Amniotic epithelial cell (primary cell): ENCODE measurements around the gene OR5K2.

Experiments
- DNase-seq: peaks from one replicate; pipeline ENCODE4 v3.0.0-alpha.2; 2010; ENCODE audit warnings: low read depth

Gene OR5K2

DNA sequence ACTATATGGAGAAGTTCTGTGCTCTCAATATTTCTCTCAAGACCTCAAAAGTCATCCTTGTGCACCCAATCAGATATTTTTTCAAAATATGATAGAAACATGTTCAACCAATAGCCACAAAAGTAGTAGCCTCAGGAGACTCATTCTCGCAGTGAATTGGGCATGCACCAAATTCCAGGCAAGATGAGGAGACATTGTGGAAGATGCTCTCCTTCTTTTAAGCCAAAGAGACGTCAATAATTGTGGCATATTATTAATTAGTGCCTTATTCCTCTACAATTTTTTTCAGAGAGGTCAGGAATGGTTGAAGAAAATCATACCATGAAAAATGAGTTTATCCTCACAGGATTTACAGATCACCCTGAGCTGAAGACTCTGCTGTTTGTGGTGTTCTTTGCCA lies at the start of gene OR5K2:
Gene OR5K2, plus strand, starts transcription at position 301 of the 400 bp plus-strand sequence. Its CDS starts 0 bp downstream, at position 301.
- DNase-seq = no peak

DNA sequence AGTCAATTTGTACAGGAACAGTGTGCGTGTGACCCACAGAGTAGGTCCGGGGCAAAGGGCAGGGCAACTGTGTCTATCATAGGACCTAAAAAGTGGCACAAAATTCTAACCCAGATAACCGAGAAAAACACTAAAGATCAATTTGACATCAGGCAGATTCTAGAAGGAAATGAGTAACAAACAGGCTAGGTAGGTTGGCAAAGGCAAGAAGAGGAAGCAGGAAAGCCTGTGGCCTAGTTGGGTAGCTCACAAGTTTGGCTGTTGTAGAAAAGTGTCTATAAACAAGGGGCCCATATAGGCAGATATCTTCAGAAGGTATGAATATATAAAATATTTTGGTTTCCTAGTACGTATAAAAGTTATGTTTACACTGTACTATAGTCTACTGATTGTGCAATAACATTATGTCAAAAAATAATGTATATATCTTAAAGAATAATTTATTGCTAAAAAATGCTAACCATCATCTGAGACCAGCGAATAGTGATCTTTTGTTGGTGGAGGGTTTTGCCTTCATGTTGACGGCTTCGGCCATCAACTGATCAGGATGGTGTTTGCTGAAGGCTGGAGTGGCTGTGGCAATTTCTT lies 47.8 kb upstream of the OR5K2 start:
- DNase-seq = no peak

DNA sequence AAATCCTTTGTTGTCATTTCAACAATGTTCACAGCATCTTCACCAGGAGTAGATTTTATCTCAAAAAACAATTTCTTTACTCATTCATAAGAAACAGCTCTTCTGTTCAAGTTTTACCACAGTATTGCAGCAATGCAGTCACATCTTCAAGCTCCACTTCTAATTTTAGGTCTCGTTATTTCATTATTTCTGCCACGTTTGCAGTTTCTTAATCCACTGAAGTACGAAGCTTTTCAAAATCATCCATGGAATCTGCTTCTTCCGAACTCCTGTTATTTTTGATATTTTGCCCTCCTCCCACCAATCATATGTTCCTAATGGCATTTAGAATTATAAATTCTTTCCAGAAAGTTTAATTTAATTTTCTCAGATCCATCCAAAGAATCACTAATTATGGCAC lies 47.1 kb upstream of the OR5K2 start:
- DNase-seq = no peak

DNA sequence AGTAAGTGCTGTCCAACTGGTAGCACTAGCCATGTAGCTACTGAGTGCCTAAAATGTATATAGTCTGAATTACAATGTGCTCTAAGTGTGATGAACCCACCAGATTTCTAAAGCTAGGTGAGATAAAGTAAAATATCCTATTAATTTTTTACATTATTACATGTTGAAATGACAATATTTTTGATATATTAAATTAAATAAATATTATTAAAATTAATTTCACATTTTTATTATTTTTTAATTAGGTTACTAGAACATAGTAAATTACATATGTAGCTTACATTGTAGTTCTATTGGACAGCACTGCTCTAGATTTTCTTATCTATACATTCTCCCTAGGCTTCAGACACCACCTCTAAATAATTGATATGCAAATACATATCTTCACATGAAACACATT lies 43.7 kb upstream of the OR5K2 start:
- DNase-seq = no peak

DNA sequence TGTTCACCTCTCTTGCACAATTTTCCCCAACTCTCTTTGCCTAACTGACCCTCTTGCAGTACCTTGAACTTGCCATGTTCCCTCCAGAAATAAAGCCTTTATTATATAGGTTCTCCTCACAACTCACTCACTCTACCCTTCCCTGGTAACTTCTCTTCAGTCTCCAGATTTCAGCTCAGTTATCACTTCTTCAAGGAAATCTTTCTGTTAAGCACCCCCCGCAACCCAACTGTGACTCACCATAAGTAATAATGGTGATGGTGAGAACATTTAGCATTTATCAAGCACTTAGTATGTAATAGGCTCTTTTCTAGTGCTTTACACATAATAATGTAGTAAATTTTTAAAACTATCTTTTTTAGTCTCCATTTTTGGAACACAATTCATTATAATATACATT lies 42.6 kb upstream of the OR5K2 start:
- DNase-seq = peak; percentile 34

DNA sequence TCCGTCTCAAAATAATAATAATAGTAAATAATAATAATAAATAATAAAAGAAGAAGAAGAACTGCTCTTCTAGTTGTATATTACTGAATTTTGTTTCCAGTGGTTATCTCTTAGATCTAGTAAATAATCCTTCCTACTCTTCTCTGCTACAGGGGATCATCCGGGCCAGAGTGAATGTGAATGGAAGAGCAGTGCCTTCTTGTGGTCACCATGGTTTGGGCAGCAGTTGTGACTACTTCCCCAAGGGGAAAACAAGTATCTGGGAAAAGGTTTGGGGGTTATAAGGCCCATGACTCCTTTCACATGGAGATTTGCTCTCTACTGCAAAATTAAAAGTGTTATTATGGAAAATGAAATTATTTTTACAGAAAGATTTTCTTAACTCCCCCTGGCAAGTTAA lies 39.9 kb upstream of the OR5K2 start:
- no peak for DNase-seq

DNA sequence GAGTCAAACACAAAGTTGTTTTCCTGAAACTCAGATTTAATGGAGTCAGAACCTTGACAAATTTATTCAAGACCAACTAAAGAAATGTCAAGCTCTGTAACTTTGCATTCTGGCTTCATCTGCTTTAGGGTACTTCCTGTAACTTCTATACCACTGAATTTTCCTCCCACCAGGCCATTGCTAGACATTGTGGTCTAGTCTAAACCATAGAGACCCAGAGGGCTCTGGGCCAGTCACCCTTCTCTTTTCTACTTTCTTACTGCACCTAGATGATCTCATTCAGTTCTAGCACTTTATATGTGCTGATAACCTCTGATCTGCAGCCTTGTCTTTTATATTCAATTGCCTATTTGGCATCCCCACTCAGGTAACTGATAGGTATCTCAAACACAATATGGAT lies 37.3 kb upstream of the OR5K2 start:
- DNase-seq = no peak

DNA sequence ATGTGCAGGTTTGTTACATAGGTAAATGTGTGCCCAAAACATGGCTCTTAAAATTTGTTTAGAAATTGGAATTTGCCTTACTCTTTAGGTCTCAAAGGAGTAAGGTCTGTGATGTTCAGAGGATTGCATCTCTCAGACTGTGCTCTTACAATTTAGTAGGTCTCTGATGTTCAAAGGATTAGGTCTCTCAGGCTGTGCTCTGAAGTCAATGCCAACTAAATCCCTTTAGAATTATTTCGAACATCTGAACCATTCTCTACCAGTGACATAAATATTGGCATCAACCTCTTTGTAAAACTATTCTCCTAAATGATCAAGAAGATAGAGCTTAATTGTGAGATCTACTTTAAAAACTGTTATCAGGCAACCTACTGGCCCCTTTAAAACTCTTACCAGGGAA lies 34.6 kb upstream of the OR5K2 start, which contains the start of gene OR5K1:
Gene OR5K1, plus strand, starts transcription at position 301 of the 400 bp plus-strand sequence. CDS start 6,376 bp downstream, outside the sequence.
- DNase-seq = no peak

DNA sequence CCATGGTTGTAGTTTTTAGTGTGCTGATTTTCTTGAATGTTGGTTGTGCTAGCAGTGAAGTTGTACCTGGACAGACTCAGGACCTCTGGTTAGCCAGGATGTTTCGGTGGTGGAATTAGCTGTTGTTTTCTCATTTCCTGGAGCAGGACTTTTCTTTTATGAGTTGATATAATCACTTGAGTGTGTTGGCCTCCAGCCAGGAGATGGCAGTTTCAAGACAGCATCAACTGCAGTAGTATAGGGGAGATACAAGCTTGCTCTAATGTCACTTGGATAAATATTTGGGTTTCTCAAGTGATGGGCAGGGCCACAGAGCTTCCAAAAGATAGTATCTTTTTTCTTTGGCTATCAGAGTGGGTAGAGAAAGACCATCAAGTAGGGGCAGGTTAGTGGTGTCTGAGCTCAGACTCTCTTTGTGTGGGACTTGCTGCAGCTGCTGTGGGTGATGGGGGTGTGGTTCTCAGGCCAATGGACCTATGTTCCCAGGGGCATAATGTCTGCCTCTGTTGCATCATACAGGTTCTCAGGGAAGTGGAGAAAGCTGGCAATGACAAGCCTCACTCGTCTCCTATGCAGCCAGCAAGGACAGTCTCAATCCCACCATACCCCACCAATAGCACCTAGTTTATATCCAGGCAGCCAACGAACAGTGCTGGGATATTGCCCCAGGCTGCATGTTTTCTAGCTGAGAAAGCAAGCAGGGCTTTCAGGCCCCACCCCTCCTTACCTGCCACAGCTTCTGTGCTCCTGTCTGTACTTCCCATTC lies 14.6 kb upstream of the OR5K2 start:
- DNase-seq = no peak

DNA sequence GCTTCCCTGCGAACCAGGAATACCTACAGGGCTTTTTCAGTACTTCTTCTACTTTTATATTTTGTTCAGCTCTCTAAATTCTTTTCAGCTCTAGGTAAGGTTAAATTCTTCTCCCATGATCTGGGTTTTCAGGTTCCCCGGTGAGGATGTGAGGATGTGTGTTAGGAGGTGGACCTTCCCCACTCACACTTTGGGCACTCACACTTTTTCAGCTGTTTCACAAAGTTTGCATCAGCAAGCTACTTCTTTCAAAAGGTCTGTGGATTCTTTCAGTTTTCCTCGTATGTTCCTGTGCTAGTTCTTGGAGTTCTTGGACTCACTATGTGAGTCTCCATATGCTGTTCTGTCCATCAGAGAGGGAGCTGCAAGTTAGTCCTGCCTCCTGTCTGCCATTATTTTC lies 13.9 kb upstream of the OR5K2 start:
- DNase-seq = no peak

DNA sequence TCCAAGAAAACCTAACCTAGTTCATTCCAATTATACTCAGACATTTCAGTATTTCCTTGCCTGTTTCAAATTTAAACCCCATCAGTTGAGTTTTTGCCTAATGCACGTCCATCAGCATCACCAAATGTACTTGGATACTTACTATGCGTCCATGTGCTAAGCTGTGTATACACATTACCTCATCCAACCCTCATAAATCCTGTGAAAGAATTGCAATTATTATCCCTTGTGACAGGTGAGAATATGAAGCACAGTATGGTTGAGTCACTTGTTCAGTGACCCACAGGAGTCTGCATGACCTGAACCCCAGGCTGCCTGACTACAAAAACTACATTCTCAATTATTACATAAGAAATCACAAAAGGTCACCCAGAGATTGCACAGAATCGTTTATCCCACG lies 2.5 kb downstream of the OR5K2 start:
- peak; percentile 26 for DNase-seq

DNA sequence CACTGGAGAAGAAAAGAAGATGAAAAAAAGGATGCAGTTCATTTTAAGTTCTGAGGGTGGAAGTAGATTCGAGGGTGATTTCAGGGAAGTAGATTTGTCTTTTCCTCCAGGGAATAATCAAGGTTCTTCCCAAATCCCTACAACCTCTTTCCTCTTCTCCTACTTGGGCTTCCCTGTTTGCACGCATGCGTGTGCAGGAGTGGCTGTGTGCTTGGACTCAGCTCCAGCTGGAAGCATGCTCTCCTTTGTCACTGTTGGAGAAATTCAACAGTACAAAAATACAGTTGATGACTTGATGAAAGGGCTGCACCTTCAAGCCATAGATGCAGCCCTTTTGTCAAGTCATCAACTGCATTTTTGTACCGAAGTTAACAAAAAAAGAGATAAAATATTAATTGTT lies 3.8 kb downstream of the OR5K2 start:
- DNase-seq = no peak

DNA sequence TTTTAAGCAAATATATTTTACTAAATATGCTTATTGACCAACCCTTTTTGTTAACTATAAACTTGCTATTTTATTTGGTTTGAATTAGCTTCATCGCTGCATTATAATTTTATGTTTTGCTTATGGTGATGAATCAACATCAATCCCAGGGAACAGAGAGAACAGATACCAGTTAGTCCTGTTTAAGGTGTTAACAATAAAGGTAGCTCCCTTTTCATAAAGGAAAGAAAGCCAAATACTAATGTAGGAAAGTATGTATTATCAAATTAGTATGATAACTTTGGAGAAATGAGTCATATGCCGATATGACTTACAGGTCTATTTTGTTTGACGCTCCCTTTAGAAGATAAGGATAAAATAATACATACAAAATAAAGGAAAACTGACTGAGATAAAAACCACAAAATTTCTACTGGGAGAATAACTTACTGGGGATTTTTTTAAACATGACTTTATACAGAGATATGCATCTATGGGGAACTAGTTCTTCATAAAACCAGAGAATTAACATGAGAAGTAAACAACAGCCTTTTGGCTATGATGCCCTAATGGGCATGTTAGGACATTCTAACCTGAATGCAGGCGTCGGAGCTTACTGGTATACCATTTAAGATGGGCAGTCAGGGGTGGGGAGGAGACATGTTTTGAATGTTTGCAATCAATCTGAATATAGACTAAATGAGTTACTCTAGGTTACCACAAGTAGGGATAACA lies 4.5 kb downstream of the OR5K2 start:
- no peak for DNase-seq

DNA sequence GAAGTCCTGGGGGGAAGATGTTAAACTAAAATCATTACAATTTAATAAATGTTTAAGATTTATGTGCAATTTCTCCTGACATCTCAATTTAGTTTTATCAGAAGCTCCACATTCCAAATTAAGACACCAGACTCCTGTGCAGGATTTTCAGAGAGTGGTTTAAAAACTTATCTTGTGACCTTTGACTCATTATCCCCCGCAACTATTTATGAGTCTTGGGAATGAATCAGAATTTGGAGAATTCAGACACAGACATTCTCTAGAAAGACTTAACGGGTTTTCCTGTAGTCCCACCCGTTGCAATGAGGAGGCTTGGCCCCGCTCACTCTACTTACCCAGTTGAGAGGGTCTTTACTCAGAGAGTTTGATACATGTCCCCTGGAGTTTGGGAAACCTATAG lies 7.1 kb downstream of the OR5K2 start:
- peak; percentile 75 for DNase-seq

DNA sequence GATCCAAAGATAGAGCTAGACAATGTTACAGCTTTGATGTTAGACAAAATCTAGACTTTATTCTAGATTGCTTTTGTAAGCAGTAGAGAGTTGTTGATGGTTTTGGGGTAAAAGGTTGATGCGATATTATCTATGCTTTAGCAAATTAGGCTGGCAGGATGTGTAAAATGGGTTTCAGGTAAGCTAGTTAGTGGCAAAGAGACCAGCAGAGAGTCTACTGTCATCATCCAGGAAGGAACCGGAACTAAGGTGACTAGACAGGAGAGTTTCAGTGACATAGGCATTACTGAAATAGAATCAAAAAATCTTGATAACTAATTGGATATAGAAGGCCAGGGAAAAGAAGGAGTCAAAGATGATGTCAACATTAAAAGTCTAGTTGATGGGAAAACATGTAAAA lies 11.1 kb downstream of the OR5K2 start:
- no peak for DNase-seq

DNA sequence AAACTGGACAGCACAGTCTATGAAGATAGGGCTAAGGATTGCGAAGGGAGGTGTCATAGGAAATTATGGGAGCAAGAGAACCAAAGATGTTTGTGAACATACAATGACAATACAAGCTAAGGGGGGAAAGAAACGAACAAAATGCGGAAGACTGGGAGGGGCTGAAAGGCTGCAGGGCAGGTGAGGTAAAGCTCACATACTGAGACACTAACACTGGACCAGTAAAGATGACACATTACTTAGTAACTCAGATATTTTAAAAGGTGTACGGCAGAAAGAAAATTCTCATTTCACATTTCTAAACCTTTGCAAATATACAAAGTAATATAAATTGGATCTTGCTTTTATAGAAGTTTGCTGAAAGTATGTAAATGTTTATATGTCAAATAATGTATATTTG lies 15.1 kb downstream of the OR5K2 start:
- DNase-seq = no peak

DNA sequence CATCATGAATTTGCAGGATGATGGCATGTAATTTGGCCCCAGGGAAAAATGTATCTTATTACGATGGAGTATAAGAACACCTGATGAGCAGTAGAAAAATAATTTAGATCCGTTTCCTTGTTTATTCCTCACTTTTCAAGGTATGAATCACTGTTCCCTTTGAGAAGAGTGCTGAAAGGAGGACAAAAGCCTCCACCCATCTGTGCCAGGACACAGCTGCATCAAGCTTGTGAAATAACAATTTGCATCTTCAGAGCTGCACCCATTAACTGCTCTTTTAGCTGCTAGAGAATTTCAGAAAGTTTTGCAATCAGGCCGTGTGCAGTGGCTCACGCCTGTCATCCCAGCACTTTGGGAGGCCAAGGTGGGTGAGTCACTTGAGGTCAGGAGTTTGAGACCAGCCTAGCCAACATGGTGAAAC lies 15.6 kb downstream of the OR5K2 start:
- DNase-seq = peak; percentile 94

DNA sequence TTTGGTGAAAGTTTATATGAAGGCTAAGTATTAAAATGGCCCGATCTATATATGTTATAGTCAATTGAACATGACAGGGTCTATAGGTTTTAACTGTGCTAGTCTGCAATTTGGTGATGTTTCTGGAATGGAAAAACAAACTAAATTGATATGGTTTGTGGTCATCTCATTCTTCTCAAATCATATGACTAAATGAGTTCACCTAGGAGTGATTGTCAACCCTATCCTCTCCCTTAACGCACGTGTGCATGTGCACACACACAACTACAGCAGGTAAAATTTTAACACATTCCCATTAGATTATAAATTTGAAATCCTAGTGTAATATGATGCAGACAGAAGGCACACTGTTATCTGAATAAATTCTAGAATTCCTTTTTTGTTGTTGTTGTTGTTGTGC lies 16.3 kb downstream of the OR5K2 start:
- DNase-seq = no peak

DNA sequence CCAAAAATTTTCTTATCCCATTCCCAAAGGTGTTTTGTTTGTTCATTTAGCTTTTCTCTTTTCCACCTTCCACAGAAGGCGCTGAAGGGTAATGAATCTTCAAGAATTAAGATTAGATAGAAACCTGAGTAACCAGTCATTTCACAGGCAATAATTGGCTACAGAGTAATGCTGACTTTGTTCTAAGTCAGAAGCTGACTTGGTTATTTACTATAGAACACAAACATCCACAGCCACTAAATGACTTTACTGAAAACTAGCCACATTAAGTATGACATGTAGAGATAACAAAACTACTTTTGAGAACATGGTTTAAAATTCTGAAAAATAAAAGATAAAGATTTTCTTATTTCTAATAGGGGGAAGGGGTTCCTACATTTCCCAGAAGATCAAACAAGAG lies 17.5 kb downstream of the OR5K2 start:
- DNase-seq = no peak

DNA sequence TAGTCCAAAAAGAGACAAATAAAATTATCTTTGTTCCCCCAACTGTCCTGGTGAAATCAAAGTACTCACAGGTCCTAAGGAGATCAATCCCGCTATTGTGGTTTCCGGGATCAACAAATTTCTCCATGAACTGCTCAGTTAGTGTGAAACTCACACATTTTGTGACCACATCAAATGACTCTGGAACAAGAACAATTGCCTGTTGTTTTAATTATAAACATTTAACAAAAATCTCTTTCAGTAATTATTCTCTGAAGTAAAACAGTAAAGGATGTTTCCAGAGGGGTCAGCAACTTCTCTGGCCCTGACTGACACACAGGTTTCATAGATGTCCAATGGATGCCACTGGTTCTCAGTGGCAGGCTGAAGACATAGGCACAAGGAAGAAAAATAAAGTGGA lies 21.3 kb downstream of the OR5K2 start:
- DNase-seq = no peak

DNA sequence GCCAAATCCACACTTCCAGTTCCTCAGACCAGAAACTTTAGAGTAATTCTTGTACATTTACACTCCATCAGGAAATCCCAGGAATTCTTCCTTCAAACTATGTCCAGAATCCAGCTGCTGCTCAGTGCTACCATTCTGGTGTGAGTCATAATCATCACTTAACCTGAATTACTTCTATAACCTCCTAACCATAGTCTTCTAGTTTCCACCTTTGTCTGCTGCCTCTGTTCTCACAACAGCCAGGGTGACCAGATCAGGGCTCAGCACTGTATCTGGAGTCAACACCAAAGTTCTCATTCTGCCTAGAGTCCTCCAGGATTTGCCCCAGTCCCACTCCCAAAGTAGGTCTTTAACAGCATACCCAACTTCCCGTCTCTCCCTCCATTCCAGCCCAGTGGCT lies 21.9 kb downstream of the OR5K2 start:
- peak; percentile 8 for DNase-seq

DNA sequence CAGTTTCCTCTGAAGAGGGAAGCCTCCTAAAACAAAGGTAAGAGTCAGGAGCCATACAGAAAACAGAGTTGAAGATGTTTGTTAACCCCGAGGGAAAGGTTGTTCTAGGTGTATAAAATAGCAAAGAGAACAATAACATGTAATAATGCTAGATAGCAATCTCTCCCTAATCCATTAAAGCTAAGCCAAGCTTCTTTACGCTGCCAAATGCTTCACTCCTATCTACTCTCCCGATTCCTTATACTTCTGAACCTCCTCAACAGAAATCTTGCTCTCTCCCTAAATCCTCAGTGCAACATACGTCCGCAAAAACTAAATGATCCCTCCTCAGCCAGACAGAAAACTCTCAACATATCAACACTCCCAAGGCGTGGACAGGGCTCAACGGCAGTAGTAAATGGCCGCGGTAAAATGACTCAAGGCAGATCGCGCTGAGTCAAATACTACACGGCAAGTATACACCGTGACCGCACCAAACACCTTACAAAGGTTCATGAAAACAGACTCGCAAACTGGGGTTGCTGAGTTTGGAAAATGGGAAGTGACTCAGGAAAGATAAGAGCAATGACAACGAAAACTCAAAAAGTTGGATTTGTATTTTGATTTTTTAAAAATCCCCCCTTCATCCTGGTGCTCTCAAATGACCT lies 24.5 kb downstream of the OR5K2 start:
- peak; percentile 68 for DNase-seq
